Body of pancreas (tissue), 4 donors: ENCODE data around the gene FOXP1. TPM values are rescaled to one million over a fixed set of nuclear protein-coding genes. Genes with fewer than 3 reads are reported as not detected.

Source experiments
- ATAC-seq: fragments of 150-250 bp; one replicate; pipeline ENCODE4 v1.9.1; 2016
- DNase-seq, 4 donors: peaks; one replicate each; pipeline ENCODE4 v3.0.0-alpha.2; 2019
- H3K27ac ChIP-seq, 4 donors: fragments of 200-600 bp; sonication (generic); 1 replicate in 3 of 4; 2 replicates in 1 of 4; pipeline versions ENCODE4 v1.5.1 to v1.6.1; 2016 to 2019; ENCODE audit warnings: mild to moderate bottlenecking in 1 of 4, mixed read lengths in 1 of 4, moderate library complexity in 1 of 4
- H3K27me3 ChIP-seq, 2 donors: fragments of 200-600 bp; sonication (generic); one replicate each; pipeline ENCODE4 v1.6.0; 2016; ENCODE audit warnings: mild to moderate bottlenecking in 1 of 2
- H3K36me3 ChIP-seq, 2 donors: fragments of 200-600 bp; sonication (generic); replicated peaks in 1 of 2; 2 replicates each; pipeline ENCODE4 v1.5.1; 2016; ENCODE audit warnings: low read depth in 2 of 2; ENCODE audit not compliant: insufficient read depth in 1 of 2
- H3K4me1 ChIP-seq: fragments of 200-600 bp; sonication (generic); one replicate; pipeline ENCODE4 v1.6.0; 2016
- H3K4me3 ChIP-seq, 2 donors: fragments of 200-600 bp; sonication (generic); 1 replicate in 1 of 2; 2 replicates in 1 of 2; pipeline ENCODE4 v1.5.1; 2016 to 2019
- H3K9me3 ChIP-seq, 3 donors: fragments of 200-600 bp; sonication (generic); 1 replicate in 2 of 3; 2 replicates in 1 of 3; pipeline ENCODE4 v1.5.1; 2016
- CTCF ChIP-seq, 7 experiments: fragments of 450-650 bp in 4 of 7; fragments of 200-600 bp in 3 of 7; sonication (generic) in 3 of 7; IDR thresholded peaks; one replicate each; pipeline ENCODE4 v1.5.1; 2016 to 2019; ENCODE audit warnings: antibody characterized with exemption in 7 of 7
- POLR2A ChIP-seq, 3 donors: fragments of 450-650 bp; IDR thresholded peaks; one replicate each; pipeline ENCODE4 v1.6.1; 2016; ENCODE audit warnings: antibody characterized with exemption in 3 of 3, mild to moderate bottlenecking in 2 of 3
- WGBS, 2 donors: methylation state at CpG; one replicate each; pipeline ENCODE4 v1.1.5; 2017; 5-methylcytosine and 5-hydroxymethylcytosine counted together
- intact Hi-C: fragments of 100-400 bp; cut with DNase I; formaldehyde crosslinking; loops from one replicate; pipeline ENCODE4 v1.15.1; 2023
- total RNA-seq, 2 donors: library from RNA; depleted of rRNA; stranded (reverse); fragments of >200 nt; gene quantifications; one replicate each; pipeline ENCODE4 v1.1.0, GENCODE V29; 2016

Gene FOXP1
- total RNA-seq, 2 donors from 2014 or later = 85.7 to 86.1 TPM

- no peak for TF ChIP-seq CTCF (IDR thresholded peaks at IDR 0.05)
- no peak for TF ChIP-seq POLR2A (IDR thresholded peaks at IDR 0.05)
- Histone ChIP-seq H3K4me3 (no peak overlapping the region), H3K27ac (no peak overlapping the region), H3K27me3 (no peaks in the 10 kb centered on the region), H3K4me1 (no peaks in the 10 kb centered on the region), H3K36me3 (no peaks in the 10 kb centered on the region), H3K9me3 (no peaks in the 10 kb centered on the region)
- intact Hi-C loops = no loop called here
- ATAC-seq (no peak), DNase-seq (no peak)
- 98 to 100% methylated on average over 5 of the region's 5 CpGs for WGBS, 2 donors
Measured at GRCh38 chr3:71183549-71183948, 400.0 kb downstream of the FOXP1 start.

DNA sequence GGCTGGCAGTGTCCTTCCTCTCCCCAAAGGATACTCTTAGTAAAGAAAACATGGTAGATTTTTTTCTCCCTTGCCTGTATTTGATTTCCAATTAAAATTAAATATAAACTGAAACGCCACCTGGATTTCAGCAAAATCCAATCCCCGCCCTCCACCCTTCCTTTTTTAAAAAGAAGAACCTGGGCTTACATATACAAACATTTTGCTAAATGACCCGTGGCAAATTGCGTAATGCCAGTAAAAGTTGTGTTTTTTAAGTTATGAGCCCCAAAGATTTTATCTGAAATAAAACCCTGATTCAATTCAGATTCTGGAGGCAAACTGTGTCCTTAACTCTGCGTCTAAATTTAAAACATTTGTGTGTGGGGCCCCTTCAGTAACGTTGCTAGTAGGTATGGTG is 403.0 kb downstream of the FOXP1 start:
- WGBS, 2 donors = 81 to 93% methylated on average over 6 of the region's 6 CpGs
- no peak for ATAC-seq
- intact Hi-C loops = no loop called here

DNA sequence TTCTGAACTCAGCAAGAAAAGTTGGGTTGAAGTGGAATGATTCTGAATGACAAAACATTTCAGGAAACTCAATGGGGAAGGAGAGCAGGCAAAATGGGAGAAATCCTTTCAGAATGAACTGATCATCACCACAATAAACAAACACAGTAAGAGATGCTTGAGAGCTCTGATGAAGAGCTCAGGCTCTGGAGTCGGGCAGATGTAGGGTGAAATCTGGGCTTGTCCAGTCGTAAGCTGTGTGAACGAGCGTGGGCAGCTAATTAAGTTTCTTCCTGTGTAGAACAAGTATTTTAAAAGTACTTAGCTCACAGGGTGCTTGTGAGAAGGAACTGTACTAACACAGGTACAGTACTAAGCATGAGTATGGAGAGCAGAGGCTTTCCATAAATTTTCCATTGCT is 406.2 kb downstream of the FOXP1 start:
- Histone ChIP-seq H3K4me3 (no peak overlapping the region), H3K27me3 (no peaks in the 10 kb centered on the region), H3K9me3 (no peaks in the 10 kb centered on the region), H3K4me1 (peaks cover 23% of the 10 kb centered on the region), H3K36me3 (no peaks in the 10 kb centered on the region), H3K27ac (peak overlapping the region in 1 of 4 donors; percentile 0)
- TF ChIP-seq CTCF (IDR thresholded peaks at IDR 0.05) = no peak
- no peak for TF ChIP-seq POLR2A (IDR thresholded peaks at IDR 0.05)
- no peak for DNase-seq
- WGBS, 2 donors = 93% methylated on average over 4 of the region's 4 CpGs
- intact Hi-C loops = no loop called here
- ATAC-seq = no peak

More for the DNA sequence above, 403.0 kb downstream of the FOXP1 start:
- no peak overlapping the region for H3K4me3 ChIP-seq
- no peaks in the 10 kb centered on the region for H3K9me3 ChIP-seq
- no peak for DNase-seq
- TF ChIP-seq POLR2A (IDR thresholded peaks at IDR 0.05) = no peak
- no peak for TF ChIP-seq CTCF (IDR thresholded peaks at IDR 0.05)
- H3K36me3 ChIP-seq = no peaks in the 10 kb centered on the region
- H3K27me3 ChIP-seq = no peaks in the 10 kb centered on the region
- H3K27ac ChIP-seq = no peak overlapping the region
- peaks cover 17% of the 10 kb centered on the region for H3K4me1 ChIP-seq

- Histone ChIP-seq H3K27me3 (no peaks in the 10 kb centered on the region), H3K36me3 (no peaks in the 10 kb centered on the region), H3K9me3 (no peaks in the 10 kb centered on the region), H3K4me1 (peaks cover 23% of the 10 kb centered on the region), H3K4me3 (no peak overlapping the region), H3K27ac (peak overlapping the region; percentile 52 to 63 (median 54))
- no peak for ATAC-seq
- 81 to 88% methylated on average over 5 of the region's 5 CpGs for WGBS, 2 donors
- no peak for DNase-seq
- intact Hi-C loops = no loop called here
- no peak for TF ChIP-seq POLR2A (IDR thresholded peaks at IDR 0.05)
- TF ChIP-seq CTCF (IDR thresholded peaks at IDR 0.05) = no peak
Measured at GRCh38 chr3:71176366-71176765, 407.2 kb downstream of the FOXP1 start.

GRCh38 chr3:71175691-71176365 is 407.7 kb downstream of the FOXP1 start:
- intact Hi-C loops = no loop called here
- ATAC-seq (peak; percentile 45), DNase-seq (no peak)
- WGBS, 2 donors = 22 to 32% methylated on average over 5 of the region's 5 CpGs
- H3K27ac ChIP-seq = peak overlapping the region; percentile 52 to 63 (median 54)
- H3K9me3 ChIP-seq = no peaks in the 10 kb centered on the region
- TF ChIP-seq CTCF (IDR thresholded peaks at IDR 0.05) (no peak), POLR2A (IDR thresholded peaks at IDR 0.05) (no peak)
- no peak overlapping the region for H3K4me3 ChIP-seq
- H3K27me3 ChIP-seq = no peaks in the 10 kb centered on the region
- H3K36me3 ChIP-seq = no peaks in the 10 kb centered on the region
- H3K4me1 ChIP-seq = peaks cover 23% of the 10 kb centered on the region
